Activated CD4-positive, alpha-beta T cell treated with anti-CD3 and anti-CD28 coated beads, Interleukin-2, Interleukin-6, amounts not matched to agents 100 ng/mL and 50 ng/mL, durations not matched to agents 16 hours and 8 hours (primary cell): Measurements from ENCODE around the gene TBCD.

Source experiments
- DNase-seq: peaks from one replicate; pipeline ENCODE4 v3.0.0-alpha.2; 2020

TBCD gene

DNA sequence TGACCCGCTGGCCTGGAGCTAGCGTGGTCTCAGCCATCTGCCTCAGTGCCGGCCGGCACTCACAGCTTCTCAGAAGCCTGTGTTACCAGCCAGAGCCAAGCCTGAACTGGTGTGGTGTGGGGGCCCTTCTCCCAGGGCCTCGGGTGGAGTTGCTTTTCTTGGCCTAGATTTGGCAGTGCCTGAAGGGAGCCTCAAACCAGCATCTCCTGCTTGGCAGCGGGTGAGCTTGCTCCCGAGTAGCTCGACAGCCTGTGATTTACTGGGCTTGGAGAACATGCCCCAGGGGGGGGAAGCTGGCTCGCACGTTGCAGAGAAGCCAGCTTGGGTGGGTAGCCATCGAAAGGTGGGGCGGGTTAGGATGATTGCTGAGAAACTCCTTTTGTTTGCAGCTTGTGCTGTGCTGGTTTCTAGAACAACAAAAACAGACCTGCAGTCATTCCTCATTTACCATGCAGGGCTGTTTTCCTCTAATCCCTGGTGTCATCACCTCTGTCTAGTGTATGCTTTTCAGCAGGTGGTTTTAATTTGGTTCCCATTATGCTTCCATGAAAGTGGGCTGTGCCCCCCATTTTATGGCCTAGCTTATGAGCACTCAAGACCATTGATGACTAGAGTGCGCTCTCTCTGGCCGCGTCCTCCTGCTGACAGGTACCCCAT is 42.2 kb downstream of the TBCD start:
- no peak for DNase-seq

DNA sequence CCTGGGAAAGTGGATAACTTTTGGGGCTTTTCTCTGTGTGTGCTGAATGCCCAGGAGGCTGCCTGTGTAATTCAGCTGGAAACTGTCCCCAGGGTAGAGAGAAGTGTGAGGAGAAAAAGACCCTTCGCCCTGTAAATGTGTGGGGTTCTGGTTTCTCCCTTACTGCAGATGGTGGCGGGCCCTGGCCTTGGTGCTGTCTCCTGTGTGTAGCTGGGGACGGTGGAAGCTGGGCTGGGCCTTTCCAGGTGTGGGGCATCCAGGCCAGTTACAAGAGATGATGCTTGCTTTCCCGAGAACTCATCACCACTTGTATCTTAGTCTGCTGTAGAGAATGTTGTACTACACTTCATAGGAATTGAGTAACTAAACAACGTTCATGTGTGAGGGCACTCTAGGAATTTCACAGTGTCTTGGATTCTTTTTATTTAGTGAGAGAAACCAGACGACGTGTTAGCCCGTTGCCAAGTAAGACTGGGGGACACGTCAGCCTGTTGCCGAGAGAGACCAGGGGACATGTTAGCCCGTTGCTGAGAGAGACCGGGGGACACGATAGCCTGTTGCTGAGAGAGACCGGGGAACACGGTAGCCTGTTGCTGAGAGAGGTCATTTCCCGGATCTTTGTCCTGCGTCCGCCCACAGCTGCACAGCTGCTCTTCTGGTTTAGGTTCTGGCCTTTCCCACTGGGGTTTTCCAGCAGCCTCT is 43.1 kb downstream of the TBCD start:
- no peak for DNase-seq

DNA sequence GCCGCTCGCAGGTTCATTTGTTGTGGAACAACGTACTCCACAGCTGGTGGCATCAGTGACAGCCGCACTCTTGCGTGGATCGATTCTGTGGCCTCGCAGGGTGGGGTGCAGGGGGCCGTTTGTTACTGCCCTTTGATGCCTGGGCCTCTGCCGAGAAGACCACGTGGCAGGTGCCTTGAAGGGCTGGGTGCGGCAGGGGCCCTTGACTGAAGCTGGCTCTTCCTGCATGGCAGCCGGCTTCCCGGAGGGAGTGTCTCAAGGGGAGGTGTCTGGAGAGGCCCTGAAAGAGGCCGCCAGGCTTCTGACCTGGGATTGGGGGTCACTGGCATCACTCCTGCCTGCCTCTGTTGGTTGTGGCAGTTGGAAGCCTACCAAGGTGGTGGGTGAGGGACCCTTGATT is 43.8 kb downstream of the TBCD start:
- DNase-seq: no peak

DNA sequence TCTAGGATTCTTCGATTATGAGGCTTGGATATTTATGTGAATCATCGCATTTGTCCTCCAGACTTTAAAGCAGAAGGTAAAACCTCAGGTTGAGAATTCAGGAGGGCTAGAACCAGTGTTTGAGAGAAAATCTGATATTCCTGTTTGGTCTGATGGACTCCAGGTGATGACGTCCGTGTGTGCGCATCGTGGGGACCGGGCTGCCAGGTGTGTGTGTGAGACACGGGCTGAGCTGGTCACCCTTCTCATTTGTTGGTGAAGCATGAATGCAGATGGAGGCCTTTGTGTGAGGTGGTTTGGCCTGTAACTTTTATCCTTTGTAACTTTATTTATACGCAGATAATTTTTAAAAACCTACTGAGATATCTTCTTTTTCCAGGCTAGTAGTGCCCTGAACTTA is 45.2 kb downstream of the TBCD start:
- DNase-seq: no peak

DNA sequence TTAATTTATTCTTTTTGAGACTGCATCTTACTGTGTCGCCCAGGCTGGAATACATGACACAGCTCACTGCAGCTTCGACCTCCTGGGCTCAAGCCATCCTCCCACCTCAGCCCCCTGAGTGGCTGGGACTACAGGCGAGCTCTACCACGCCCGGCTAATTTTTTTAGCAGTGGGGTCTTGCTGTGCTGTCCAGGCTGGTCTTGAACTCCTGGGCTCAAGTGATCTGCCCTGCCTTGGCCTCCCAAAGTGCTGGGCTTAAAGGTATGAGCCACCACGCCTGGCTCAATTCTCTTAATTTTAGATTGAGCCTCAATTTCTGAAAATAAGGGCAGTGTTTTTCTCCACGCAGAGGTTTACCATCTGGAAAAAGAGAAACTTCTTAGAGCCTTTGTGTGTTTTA is 46.9 kb downstream of the TBCD start:
- DNase-seq: no peak

DNA sequence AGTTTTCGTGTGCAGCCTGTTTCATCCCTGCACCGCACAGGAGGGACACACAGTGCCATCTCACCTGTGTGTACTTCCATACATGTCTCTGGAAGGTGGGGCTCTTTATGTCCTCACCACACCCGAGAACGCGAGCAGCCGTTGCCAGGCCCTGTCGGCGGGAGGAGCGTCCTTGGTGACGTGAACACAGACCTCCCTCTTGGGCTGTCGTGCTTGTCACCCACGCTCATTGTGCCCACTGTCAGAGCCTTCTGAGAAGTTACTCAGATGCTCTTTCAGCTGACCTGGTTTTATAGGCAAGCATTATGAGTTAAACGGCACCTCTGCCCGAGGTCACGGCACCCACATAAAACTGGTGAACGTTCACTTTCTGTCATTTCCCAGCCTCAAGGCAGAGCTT is 47.7 kb downstream of the TBCD start:
- DNase-seq: no peak

DNA sequence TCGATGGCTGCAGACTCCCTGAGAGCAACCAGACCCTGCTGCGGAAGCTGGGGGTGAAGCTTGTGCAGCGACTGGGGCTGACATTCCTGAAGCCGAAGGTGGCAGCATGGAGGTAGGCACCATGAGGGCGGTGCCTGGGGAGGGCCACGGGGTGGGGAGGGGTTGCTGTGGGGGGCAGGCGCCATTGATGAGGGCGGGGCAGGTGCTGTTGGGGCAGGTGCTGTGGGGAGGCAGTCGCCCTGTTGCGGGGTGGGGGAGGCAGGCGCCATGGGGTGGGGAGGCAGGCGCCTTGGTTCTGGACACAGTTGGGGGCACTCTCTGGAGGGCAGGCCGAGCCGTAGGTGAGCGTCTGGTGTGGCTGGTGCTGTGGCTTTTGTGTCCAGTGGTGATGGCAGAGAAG is 49.0 kb downstream of the TBCD start:
- no peak for DNase-seq

DNA sequence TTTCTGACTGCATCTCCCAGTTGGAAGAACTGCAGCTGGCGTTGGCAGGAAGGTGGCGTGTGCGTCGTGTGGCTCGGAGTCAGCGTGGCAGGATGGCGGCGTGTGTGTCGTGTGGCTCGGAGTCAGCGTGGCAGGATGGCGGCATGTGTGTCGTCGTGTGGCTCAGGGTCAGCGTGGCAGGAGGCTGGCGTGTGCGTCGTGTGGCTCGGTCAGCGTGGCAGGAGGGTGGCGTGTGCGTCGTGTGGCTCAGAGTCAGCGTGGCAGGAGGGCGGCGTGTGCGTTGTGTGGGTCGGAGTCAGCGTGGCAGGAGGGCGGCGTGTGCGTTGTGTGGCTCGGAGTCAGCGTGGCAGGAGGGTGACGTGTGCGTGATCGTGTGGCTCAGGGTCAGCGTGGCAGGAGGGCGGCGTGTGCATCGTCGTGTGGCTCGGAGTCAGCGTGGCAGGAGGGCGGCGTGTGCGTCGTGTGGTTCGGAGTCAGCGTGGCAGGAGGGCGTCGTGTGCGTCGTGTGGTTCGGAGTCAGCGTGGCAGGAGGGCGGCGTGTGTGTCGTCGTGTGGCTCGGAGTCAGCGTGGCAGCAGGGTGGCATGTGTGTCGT is 49.6 kb downstream of the TBCD start:
- no peak for DNase-seq

DNA sequence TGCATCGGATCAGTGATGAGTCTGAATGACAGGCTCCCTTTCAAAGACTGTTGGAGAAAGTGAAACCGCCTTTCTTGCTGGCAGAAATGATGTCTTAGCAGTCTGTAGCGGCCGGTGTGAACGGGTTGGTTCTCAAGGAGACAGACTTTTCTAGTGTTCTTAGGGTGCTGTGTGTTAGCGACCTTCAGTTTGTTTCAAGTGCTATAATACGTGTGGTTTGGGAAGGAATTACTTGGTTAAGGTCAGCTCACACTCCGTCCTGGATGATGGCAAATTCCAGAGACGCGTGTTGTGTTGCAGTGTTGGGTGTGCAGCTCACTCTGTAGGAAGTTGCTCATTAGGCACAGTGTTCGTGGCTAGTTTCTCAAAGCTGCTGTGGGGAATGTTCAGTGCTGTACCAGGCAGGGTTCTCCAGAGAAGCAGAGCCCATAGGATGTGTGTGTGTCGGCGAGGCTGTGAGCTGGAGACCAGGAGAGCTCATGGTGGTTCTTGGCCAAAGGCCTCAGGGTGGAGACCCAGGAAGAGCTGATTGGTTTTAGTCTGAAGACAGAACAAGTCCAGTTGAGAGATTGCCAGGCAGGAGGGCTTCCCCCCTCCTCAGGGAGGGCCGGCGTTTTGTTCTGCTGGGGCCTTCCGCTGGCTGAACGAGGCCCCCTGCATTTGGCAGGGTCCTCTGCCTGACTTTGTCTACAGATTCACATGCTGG is 50.4 kb downstream of the TBCD start:
- no peak for DNase-seq

DNA sequence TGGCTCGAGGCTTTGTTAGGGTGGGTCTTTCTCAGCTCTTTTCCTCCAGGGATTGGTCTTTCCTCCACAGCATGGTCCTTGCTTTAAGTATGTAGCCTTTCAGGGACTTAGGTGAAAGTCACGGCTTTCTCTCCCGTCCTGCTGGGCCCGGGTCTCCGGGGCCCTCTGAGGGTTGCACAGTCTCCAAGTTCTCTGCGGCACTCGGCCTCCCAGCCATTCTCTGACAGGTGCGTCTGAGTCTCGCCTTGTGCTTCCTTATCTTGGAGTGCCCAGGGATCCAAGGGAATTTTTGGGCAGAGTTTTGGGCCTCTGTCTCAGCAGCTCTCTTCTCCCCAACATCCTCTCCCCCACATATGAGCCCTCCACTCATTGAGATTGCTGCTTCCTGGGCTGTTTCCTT is 51.3 kb downstream of the TBCD start:
- DNase-seq: no peak

DNA sequence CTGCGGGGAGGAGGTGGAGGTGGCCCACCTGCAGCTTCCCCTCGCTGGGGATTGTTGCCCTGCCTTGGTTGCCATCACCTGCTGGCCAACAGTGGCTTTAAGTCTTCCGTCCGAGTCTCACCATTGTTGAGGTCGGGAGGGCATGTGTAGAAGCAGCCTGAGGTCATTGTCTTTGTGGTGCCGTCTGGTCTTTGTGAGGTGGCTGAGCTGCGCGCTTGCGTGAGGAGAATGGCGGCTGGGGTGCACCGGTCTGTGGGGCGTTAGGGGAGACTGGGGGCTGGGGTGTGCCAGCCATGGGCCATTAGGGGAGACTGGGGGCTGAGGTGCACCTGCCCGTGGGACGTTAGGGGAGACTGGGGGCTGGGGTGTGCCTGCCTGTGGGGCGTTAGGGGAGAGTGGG is 51.7 kb downstream of the TBCD start:
- DNase-seq: no peak

DNA sequence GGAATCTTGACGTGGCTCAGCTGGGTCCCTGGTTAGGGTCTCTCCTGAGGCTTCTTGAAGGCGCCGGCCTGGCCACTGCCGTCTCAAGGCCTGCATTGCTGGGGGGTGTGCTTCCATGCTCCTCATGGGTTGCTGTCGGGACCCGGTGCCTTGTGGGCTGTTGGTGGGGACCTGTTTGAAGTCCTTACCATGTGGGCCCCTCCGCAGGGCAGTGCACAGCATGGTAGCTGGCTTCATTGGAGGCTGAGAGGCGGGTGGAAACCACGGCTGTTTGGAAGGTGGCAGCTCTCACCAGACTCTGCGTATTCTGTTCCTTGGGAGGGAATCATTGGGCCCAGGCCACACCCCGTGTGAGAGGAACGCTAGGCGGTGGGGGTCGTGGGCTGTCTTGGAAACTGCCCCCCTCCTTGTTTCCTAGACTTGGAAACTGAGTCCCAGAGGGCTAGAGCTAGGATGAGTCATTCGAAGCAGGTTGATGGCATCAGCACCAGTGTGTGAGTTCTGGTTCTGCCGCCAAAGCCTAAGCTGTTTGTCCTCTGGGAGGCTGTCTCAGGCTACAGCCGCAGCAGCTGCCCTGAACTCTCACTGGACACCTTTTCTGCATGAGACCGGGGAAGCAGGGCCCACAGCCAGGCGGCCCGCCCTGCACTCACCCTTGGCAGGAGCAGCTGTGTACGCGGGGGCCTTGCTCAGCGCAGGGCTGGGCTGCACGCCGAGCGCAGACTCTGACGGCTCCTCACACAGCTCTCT is 52.8 kb downstream of the TBCD start:
- DNase-seq: no peak

DNA sequence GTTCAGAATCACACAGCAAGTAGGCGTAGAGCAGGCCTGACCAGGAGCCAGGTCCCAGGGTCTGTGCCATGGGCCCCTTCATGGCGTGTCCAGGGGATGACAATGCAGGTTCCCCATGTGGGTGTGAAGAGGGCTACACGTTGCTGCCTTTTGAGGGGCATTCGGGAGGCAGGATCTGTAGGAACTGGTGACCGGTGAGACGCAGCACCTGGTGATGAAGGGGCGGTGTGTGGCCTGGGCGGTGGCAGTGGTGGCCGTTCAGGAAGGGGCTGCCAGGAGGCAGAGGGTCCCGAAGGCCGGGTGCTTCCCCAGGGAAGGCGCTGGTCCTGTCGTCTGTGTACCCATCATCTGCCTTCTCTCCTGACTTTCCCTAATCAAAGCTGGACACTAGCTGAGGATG is 53.4 kb downstream of the TBCD start:
- no peak for DNase-seq

DNA sequence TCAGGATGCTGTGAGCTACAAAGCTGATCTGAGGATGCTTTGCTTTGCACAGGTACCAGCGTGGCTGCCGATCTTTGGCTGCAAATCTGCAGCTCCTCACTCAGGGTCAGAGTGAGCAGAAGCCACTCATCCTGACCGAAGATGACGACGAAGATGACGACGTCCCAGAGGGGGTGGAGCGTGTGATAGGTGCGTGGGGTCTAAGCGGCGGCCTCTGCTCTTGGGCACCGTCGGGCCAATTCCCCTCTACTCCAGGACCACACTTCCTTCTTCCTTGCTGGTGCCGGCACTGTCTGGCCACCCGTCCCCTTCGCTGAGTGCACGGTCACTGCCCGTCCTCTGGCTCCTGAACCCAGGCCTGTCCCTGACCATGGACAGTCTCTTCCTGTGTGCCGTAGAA is 54.0 kb downstream of the TBCD start:
- no peak for DNase-seq

DNA sequence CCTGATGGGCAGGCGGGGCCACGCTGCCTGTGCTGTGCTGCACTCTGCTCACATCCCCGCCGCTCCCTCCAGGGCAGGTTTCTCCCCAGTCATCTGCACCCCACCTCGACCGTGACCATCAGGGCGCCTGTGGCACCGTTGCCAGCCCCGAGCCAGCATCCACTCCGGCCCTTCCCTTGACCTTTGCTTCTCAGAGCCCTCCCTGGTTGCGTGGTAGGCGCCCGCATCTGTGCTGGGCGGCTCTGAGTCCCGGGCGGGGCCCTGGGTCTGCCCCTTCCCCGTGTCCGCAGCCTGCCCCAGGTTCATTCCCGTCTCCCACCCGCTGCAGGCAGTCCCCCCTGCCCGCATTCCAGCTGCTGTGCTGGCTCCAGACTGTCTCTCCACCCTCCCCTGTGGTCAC is 54.8 kb downstream of the TBCD start:
- no peak for DNase-seq

DNA sequence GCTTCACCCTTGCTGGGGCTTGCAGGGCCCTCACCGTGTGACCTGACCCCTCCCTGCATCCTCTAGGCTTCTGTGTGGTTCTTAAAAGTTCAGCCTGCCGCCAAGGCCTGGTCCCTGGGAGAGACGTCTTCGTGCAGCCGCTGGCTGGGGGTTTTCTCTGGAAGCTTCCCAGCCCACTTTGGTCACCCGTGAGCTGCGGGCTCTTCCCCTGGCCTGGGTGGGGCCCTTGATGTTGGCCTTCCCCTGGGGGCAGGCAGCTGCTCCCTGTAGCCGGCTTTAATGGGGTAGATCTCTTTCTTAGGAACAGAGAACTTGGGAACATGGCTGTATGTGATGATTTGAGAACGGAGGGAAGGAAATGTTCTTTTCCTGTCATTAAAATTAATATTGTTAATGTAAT is 55.2 kb downstream of the TBCD start:
- DNase-seq: no peak

DNA sequence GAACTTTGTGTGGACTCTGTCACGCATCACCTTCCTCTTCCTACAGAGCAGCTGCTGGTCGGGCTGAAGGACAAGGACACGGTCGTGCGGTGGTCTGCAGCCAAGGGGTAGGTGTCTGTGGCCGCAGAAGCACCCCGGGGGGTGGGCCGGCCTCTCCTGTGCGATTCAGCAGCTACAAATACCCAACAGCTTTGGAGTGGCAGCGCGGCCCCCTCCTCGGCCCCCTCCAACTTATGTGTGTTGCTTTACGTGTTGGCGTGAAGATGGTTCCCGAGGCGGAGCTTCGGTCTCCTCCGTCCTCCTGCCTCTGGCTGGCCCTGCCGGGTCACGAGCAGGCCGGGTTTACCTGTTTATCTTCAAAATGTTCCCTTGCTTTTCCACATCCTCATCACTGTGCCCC is 55.7 kb downstream of the TBCD start:
- DNase-seq: no peak

DNA sequence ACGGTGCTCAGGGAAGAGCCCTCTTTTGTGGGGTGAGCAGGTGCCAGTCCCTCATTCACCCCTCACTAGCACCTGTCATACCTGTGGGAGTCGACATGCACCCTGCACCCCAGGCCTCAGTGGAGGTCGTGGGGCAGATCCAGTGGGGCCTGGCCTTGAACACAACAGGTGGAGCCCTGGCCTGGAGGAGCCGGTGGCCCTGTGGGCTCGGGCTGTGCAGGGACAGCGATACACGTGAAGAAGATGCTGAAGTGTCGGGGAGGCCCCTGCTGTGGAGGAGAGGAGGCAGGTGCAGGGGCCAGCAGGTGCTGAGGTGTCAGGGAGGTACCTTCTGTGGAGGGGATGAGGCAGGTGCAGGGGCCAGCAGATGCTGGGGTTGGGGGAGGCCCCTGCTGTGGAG is 56.1 kb downstream of the TBCD start:
- no peak for DNase-seq

DNA sequence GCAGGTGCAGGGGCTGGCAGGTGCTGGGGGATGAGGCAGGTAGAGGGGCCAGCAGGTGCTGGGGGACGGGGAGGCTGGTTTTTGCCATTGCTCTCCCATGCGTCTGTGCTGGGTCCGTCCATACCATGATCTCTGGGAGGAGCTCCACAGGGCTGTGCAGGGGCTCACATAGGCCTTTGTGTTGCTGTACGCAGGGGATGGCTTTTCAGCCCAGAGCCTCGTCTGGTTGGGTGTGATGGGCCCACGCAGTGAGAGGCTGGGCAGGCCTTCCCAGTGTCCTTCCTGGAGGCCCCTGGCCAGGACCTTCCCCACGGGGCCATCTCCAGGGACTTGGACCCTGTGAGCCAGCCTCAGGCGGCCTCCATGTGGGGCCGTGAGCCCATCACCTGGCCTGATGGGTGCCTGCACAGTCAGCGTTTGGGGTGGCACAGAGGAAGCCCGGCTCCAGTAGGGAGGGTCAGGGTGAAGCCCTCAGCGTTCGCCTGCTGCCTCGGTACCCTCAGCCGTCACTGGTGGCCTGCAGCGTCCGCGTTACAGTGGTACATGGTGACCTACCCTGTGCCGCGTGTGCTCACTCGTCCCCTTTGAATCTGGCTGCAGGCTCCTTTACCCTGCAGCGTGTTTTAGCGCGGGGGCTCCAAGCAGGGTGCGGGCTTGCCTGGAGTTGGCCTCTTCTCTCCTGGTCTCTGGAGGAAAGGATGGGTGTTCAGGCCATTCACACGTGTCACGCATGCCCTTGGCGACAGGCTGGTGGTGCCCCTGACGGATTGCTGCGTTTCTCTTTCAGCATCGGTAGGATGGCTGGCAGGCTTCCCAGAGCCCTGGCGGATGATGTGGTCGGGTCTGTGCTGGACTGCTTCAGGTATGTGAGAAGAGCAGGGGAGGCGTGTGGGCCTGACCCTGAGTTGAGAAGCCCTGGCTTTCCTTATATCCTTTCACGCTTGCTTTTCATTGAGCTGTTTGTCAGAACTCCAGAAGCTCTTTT is 57.3 kb downstream of the TBCD start:
- no peak for DNase-seq

DNA sequence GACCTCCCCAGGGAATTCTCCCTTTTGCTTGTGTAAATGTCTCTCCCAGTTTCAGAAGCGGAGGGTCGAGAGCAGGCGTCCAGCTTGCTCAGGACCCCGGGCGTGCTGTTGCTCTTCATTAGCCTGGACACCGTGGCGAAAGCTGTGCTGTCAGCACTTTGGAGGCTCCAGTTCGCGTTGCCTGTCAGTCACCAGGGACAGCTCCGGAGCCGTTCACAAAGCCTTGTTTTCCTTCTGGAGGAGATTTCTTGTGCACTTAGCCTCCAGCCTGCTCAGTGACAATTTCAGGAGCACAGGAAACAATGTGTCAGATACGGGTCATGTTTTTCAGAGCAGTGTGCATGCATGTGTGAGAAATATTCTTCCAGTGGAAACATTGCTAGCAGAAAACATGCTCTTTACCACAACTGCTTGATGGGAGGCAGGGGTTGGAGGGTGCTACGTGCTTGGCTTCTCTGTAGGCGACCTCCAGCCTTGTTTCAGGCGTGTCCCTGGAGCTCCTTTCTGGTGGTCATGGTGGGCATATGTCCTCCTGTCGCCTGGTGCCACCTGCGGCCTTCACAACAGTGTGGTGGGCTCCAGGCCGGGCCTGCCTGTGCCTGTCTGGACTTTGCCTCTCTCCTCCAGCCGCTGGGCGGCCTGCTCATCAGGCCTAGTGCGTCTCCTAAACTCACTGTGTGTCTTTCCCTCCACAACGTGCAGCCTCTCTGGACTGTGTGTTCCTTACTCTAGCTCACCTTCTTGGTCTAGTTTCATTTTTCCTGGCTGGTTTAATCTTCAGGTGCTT is 59.0 kb downstream of the TBCD start:
- DNase-seq: no peak

DNA sequence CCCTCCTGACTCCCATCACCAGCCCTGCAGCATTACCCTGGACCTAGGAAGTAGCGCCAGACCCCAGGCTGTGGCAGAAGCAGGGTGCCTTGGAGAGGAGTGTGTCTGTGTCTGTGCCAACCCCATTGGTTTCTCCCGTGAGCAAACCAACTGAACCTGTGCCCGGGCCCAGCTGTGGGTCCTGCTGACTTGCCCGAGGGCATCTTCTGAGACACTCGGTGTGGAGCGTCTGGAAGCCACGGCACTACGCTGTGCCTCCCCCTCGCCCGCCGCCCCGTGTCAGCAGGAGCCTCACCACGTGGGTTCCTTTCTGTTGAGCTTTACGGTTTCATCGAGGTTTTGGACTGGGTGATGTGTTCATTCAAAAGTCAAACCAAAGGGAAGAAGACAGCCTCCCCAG is 60.2 kb downstream of the TBCD start:
- DNase-seq: no peak
